HG02642 (cell line): ENCODE measurements around the gene ZNF608.

ENCODE experiments used
- ATAC-seq: cut with Tn5 transposase; IDR thresholded peaks from one replicate; pipeline ENCODE4 v1.9.1; 2021; ENCODE audit warnings: mild to moderate bottlenecking; ENCODE audit not compliant: unreplicated experiment, poor library complexity

Gene ZNF608

DNA sequence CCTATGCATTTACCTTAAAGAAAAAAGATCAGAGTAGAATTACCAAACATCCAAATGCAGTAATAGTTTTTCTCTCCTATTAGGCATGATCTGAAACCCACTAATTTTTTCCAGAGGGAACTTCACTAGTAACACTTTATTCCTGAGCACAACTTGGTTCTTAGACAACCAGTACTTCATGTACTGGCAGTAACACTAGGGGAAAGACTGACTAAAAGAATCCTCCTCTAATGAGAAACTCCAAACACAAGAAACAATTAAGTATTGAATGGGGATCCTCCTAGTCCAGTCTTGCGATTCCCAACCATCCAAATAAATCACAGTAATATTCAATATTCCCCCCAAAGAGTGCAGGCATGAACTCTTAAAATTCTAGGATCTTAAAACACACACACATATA is 48.9 kb downstream of the ZNF608 start:
- ATAC-seq = no peak

DNA sequence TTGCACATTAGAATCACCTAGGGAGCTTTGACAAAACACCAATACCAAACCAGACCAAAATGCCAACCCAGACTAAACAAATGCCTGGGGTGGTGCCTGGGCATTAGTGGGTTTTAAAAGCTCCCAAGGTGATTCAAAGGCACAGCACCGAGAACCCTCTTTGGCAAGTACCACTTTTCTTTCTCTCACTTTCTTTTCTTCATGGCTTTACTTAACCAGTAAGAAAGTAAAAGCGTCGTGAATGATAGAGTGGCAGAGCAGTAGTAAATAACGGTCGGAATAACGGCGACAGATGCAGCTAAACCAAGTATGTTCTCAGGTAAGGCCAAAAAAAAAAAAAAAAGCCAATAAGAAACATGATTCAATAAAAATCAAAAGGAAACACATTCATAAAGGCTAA is 49.5 kb downstream of the ZNF608 start:
- ATAC-seq = peak; percentile 53
